HCT116 (cell line): ENCODE measurements around the gene NKX1-1. TPM values are rescaled to one million over a fixed set of nuclear protein-coding genes. Genes with fewer than 3 reads are reported as not detected.

Experiments
- ATAC-seq: fragments of 200-7000 bp; cut with Tn5 transposase; 2 replicates; pipeline ENCODE4 v1.9.1; 2020; ENCODE audit warnings: mild to moderate bottlenecking, moderate library complexity
- BruUV-seq: library from RNA; stranded (reverse); fragments of 400-500 nt; replicated peaks from 2 replicates; lab custom pipeline; 2021; lab: Mats Ljungman, UMichigan
- CTCF ChIA-PET: fragments of 300-600 bp; sonication (Branson Sonifier 250); formaldehyde crosslinking; loops from one replicate; lab custom pipeline; 2021; ENCODE audit warnings: antibody characterized with exemption; lab: Charles Lee
- POLR2A ChIA-PET: fragments of 300-600, 350-600 bp; sonication (Branson Sonifier 250); formaldehyde crosslinking; loops from one replicate; lab custom pipeline; 2021; ENCODE audit warnings: antibody characterized with exemption; lab: Charles Lee
- RAD21 ChIA-PET, 2 experiments: fragments of 300-600 bp; sonication (Branson Sonifier 250); formaldehyde crosslinking; loops; one replicate each; lab custom pipeline; 2023; ENCODE audit warnings: low total read pairs in 2 of 2; ENCODE audit not compliant: uncharacterized antibody in 2 of 2, unreplicated experiment in 2 of 2, low non-redundant PET in 1 of 2; lab: Charles Lee
- DNase-seq: peaks from one replicate; pipeline ENCODE4 v3.0.0-alpha.2; 2010; ENCODE audit warnings: low read depth, low spot score
- H2AFZ ChIP-seq: fragments of 200-600 bp; shearing (Covaris generic), sonication (generic); 2 replicates; pipeline ENCODE4 v1.6.1; 2017; ENCODE audit warnings: low read depth, mixed run types, mixed read lengths, antibody characterized with exemption, low read length; ENCODE audit not compliant: poor library complexity, severe bottlenecking
- H3K27ac ChIP-seq: 2 replicates; pipeline ENCODE4 v1.5.1; 2012; ENCODE audit warnings: low read depth, low read length
- H3K27me3 ChIP-seq: fragments of 200-600 bp; sonication (generic); 2 replicates; pipeline ENCODE4 v1.6.1; 2016; ENCODE audit warnings: mixed run types, low read length, mixed read lengths; ENCODE audit not compliant: insufficient read depth
- H3K36me3 ChIP-seq, 2 experiments: fragments of 200-500 bp in 1 of 2; fragments of 200-600 bp in 1 of 2; sonication (Bioruptor generic) in 1 of 2; sonication (generic) in 1 of 2; 2 replicates each; pipeline versions ENCODE4 v1.5.1 to v1.6.1; 2014 to 2016; ENCODE audit warnings: low read length in 2 of 2, inconsistent platforms in 1 of 2, mixed read lengths in 1 of 2, mixed run types in 1 of 2; ENCODE audit not compliant: insufficient read depth in 2 of 2, control insufficient read depth in 1 of 2
- H3K4me1 ChIP-seq, 2 experiments: fragments of 200-600 bp in 1 of 2; sonication (generic) in 1 of 2; 2 replicates each; pipeline versions ENCODE4 v1.5.1 to v1.6.1; 2012 to 2017; ENCODE audit warnings: low read length in 2 of 2, inconsistent platforms in 1 of 2, mild to moderate bottlenecking in 1 of 2, mixed read lengths in 1 of 2, mixed run types in 1 of 2, moderate library complexity in 1 of 2; ENCODE audit not compliant: insufficient read depth in 2 of 2, control insufficient read depth in 1 of 2
- H3K4me2 ChIP-seq: fragments of 200-600 bp; sonication (generic); 2 replicates; pipeline ENCODE4 v1.6.1; 2017; ENCODE audit warnings: mixed run types, low read length, mixed read lengths
- H3K4me3 ChIP-seq, 2 experiments: fragments of 200-600 bp in 1 of 2; sonication (generic) in 1 of 2; replicated peaks in 1 of 2; 2 replicates each; pipeline ENCODE4 v1.5.1; 2011 to 2016; ENCODE audit warnings: low read length in 2 of 2, control low read depth in 1 of 2, low read depth in 1 of 2, mild to moderate bottlenecking in 1 of 2, mixed read lengths in 1 of 2, mixed run types in 1 of 2
- H3K79me2 ChIP-seq: fragments of 200-600 bp; sonication (generic); 2 replicates; pipeline ENCODE4 v1.6.1; 2017; ENCODE audit warnings: mild to moderate bottlenecking, mixed run types, low read length, moderate library complexity, mixed read lengths; ENCODE audit not compliant: insufficient read depth
- H3K9ac ChIP-seq: fragments of 200-600 bp; sonication (generic); 2 replicates; pipeline ENCODE4 v1.6.1; 2016; ENCODE audit warnings: low read length, mixed read lengths
- H3K9me2 ChIP-seq: fragments of 200-600 bp; sonication (generic), shearing (Covaris generic); 2 replicates; pipeline ENCODE4 v1.6.1; 2017; ENCODE audit warnings: mixed run types, mild to moderate bottlenecking, moderate library complexity; ENCODE audit not compliant: insufficient read depth
- H3K9me3 ChIP-seq, 2 experiments: fragments of 200-500 bp in 1 of 2; fragments of 200-600 bp in 1 of 2; sonication (Bioruptor generic) in 1 of 2; sonication (generic) in 1 of 2; 2 replicates each; pipeline ENCODE4 v1.6.1; 2014 to 2017; ENCODE audit warnings: low read length in 2 of 2, mixed read lengths in 2 of 2, inconsistent platforms in 1 of 2, low read depth in 1 of 2, mild to moderate bottlenecking in 1 of 2, mixed run types in 1 of 2, moderate library complexity in 1 of 2; ENCODE audit not compliant: control insufficient read depth in 1 of 2, insufficient read depth in 1 of 2
- H4K20me1 ChIP-seq: fragments of 200-600 bp; sonication (generic), shearing (Covaris generic); 2 replicates; pipeline ENCODE4 v1.6.1; 2017; ENCODE audit warnings: mixed run types, mild to moderate bottlenecking, moderate library complexity; ENCODE audit not compliant: insufficient read depth
- CEBPB ChIP-seq: IDR thresholded peaks from 2 replicates; pipeline ENCODE4 v1.6.1; 2012; ENCODE audit warnings: low read depth
- EGR1 ChIP-seq: IDR thresholded peaks from 2 replicates; pipeline ENCODE4 v1.6.1; 2012; ENCODE audit warnings: low read depth
- ELF1 ChIP-seq: IDR thresholded peaks from 2 replicates; pipeline ENCODE4 v1.6.1; 2012; ENCODE audit warnings: low read depth, borderline replicate concordance
- JUND ChIP-seq: IDR thresholded peaks from 2 replicates; pipeline ENCODE4 v1.6.1; 2012
- POLR2AphosphoS5 ChIP-seq: IDR thresholded peaks from 2 replicates; pipeline ENCODE4 v1.6.1; 2011; ENCODE audit warnings: mild to moderate bottlenecking, low read depth, low read length, moderate library complexity
- RAD21 ChIP-seq: IDR thresholded peaks from 2 replicates; pipeline ENCODE4 v1.6.1; 2012; ENCODE audit warnings: low read depth, mild to moderate bottlenecking
- SIN3A ChIP-seq: IDR thresholded peaks from 2 replicates; pipeline ENCODE4 v1.6.1; 2012; ENCODE audit warnings: low read depth
- SRF ChIP-seq: IDR thresholded peaks from 2 replicates; pipeline ENCODE4 v1.6.1; 2012; ENCODE audit warnings: low read depth
- YY1 ChIP-seq: IDR thresholded peaks from 2 replicates; pipeline ENCODE4 v1.6.1; 2011; ENCODE audit warnings: low read length, low read depth, moderate library complexity, mild to moderate bottlenecking; ENCODE audit not compliant: insufficient replicate concordance; ENCODE audit errors: extremely low read depth
- ZBTB33 ChIP-seq: IDR thresholded peaks from 2 replicates; pipeline ENCODE4 v1.6.1; 2011; ENCODE audit warnings: mild to moderate bottlenecking, low read length, moderate library complexity; ENCODE audit not compliant: insufficient replicate concordance; ENCODE audit errors: extremely low read depth
- ZFX ChIP-seq: fragments of 450-650 bp; IDR thresholded peaks from 2 replicates; pipeline ENCODE4 v1.6.1; 2017
- intact Hi-C: fragments of 100-400 bp; cut with micrococcal nuclease; formaldehyde crosslinking; loops from 2 replicates; pipeline ENCODE4 v1.10.0; 2022
- total RNA-seq: library from RNA; stranded (reverse); gene quantifications from one replicate; pipeline ENCODE4 v1.2.1, GENCODE V29; 2021; ENCODE audit not compliant: unreplicated experiment
- TF ChIP-seq, protein P1 (sequence below): IDR thresholded peaks from 2 replicates; pipeline ENCODE4 v1.6.1; 2012
- TF ChIP-seq, protein P2 (sequence below): IDR thresholded peaks from 2 replicates; pipeline ENCODE4 v1.6.1; 2012

The NKX1-1 gene
- total RNA-seq, 1 experiment from 2014 or later, result not detected

GRCh38 chr4:1366371-1367229 is 39.6 kb downstream of the NKX1-1 start:
- Histone ChIP-seq H3K4me2 (no peak overlapping the region), H3K9me3 (no peaks in the 10 kb centered on the region), H3K4me1 (no peaks in the 10 kb centered on the region), H3K27me3 (no peaks in the 10 kb centered on the region), H4K20me1 (no peaks in the 10 kb centered on the region), H3K36me3 (no peaks in the 10 kb centered on the region), H3K79me2 (no peaks in the 10 kb centered on the region), H3K4me3 (no peak overlapping the region), H3K27ac (no peak overlapping the region), H3K9me2 (no peaks in the 10 kb centered on the region), H3K9ac (no peak overlapping the region), H2AFZ (no peak overlapping the region)
- intact Hi-C loops, result no loop called here
- DNase-seq, result no peak
- RAD21 ChIA-PET, result no interaction called here
- CTCF ChIA-PET, result no interaction called here
- TF ChIP-seq SIN3A (no peak), EGR1 (no peak), YY1 (no peak), ELF1 (no peak), ZBTB33 (no peak), SRF (no peak), RAD21 (no peak), JUND (no peak), ZFX (no peak), CEBPB (no peak), POLR2AphosphoS5 (no peak)
- TF ChIP-seq, protein P1, sequence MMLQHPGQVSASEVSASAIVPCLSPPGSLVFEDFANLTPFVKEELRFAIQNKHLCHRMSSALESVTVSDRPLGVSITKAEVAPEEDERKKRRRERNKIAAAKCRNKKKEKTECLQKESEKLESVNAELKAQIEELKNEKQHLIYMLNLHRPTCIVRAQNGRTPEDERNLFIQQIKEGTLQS, result no peak
- TF ChIP-seq, protein P2, sequence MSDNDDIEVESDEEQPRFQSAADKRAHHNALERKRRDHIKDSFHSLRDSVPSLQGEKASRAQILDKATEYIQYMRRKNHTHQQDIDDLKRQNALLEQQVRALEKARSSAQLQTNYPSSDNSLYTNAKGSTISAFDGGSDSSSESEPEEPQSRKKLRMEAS, result no peak
- no TSS peak for BruUV-seq
- POLR2A ChIA-PET, result no interaction called here
- no peak for ATAC-seq
